PC-3 (cell line): ENCODE measurements around the gene MAML3. TPM values are rescaled to one million over a fixed set of nuclear protein-coding genes. Genes with fewer than 3 reads are reported as not detected.

Source experiments
- ATAC-seq: fragments of 200-7000 bp; cut with Tn5 transposase; 2 replicates; pipeline ENCODE4 v1.9.1; 2020; ENCODE audit warnings: mild to moderate bottlenecking, moderate library complexity
- BruUV-seq: library from RNA; stranded (reverse); fragments of 400-500 nt; replicated peaks from 2 replicates; lab custom pipeline; 2021; lab: Mats Ljungman, UMichigan
- CTCF ChIA-PET: fragments of 300-600 bp; sonication (Branson Sonifier 250); formaldehyde crosslinking; loops from one replicate; lab custom pipeline; 2022; ENCODE audit warnings: antibody characterized with exemption; lab: Charles Lee
- POLR2A ChIA-PET: fragments of 300-600 bp; sonication (Branson Sonifier 250); formaldehyde crosslinking; loops from one replicate; lab custom pipeline; 2022; ENCODE audit warnings: antibody characterized with exemption; ENCODE audit not compliant: unreplicated experiment; lab: Charles Lee
- DNase-seq: peaks from one replicate; pipeline ENCODE4 v3.0.0-alpha.2; 2015
- H2AFZ ChIP-seq: fragments of 300-600 bp; sonication (generic); 2 replicates; pipeline ENCODE4 v1.6.0; 2016; ENCODE audit warnings: antibody characterized with exemption, low read length
- H3F3A ChIP-seq: fragments of 300-600 bp; sonication (generic); one replicate; pipeline ENCODE4 v1.6.0; 2017; ENCODE audit warnings: antibody characterized with exemption, low read length, control low read depth, mild to moderate bottlenecking; ENCODE audit not compliant: unreplicated experiment
- H3K27ac ChIP-seq: fragments of 300-600 bp; sonication (generic); 2 replicates; pipeline ENCODE4 v1.5.1; 2016; ENCODE audit warnings: mild to moderate bottlenecking, low read length
- H3K27me3 ChIP-seq: fragments of 300-600 bp; sonication (generic); 2 replicates; pipeline ENCODE4 v1.6.1; 2016; ENCODE audit warnings: low read length, mixed read lengths
- H3K36me3 ChIP-seq: fragments of 300-600 bp; sonication (generic); 2 replicates; pipeline ENCODE4 v1.6.1; 2016; ENCODE audit warnings: low read depth, mixed run types, low read length, mixed read lengths
- H3K4me1 ChIP-seq: fragments of 300-600 bp; sonication (generic); 2 replicates; pipeline ENCODE4 v1.5.1; 2016; ENCODE audit warnings: low read length; ENCODE audit not compliant: insufficient read depth
- H3K4me2 ChIP-seq: fragments of 300-600 bp; sonication (generic); 2 replicates; pipeline ENCODE4 v1.6.0; 2016; ENCODE audit warnings: low read length
- H3K4me3 ChIP-seq: fragments of 300-600 bp; sonication (generic); 2 replicates; pipeline ENCODE4 v1.5.1; 2016; ENCODE audit warnings: mild to moderate bottlenecking, low read length, mixed read lengths
- H3K79me2 ChIP-seq: fragments of 300-600 bp; sonication (generic); 2 replicates; pipeline ENCODE4 v1.6.1; 2017; ENCODE audit warnings: low read length, mixed read lengths
- H3K9ac ChIP-seq: fragments of 300-600 bp; sonication (generic); 2 replicates; pipeline ENCODE4 v1.6.0; 2016; ENCODE audit warnings: mild to moderate bottlenecking, low read length
- H3K9me2 ChIP-seq: fragments of 300-600 bp; sonication (generic); replicated peaks from 2 replicates; pipeline ENCODE4 v1.6.1; 2016; ENCODE audit warnings: mixed run types, low read length, mixed read lengths
- H3K9me3 ChIP-seq: fragments of 300-600 bp; sonication (generic); 2 replicates; pipeline ENCODE4 v1.6.1; 2016; ENCODE audit warnings: low read length, mixed read lengths
- H4K20me1 ChIP-seq: fragments of 300-600 bp; sonication (generic); 2 replicates; pipeline ENCODE4 v1.6.1; 2016; ENCODE audit warnings: low read length, mixed read lengths
- EZH2 ChIP-seq: fragments of 300-600 bp; sonication (generic); IDR thresholded peaks from one replicate; pipeline ENCODE4 v1.6.1; 2017; ENCODE audit warnings: antibody characterized with exemption, mild to moderate bottlenecking, low read length; ENCODE audit not compliant: unreplicated experiment
- EZH2phosphoT487 ChIP-seq: fragments of 300-600 bp; sonication (generic); IDR thresholded peaks from 2 replicates; pipeline ENCODE4 v1.6.1; 2018; ENCODE audit warnings: mild to moderate bottlenecking, antibody characterized with exemption, low read length, borderline replicate concordance
- intact Hi-C: fragments of 100-400 bp; cut with micrococcal nuclease; formaldehyde crosslinking; loops from 2 replicates; pipeline ENCODE4 v1.9.0; 2023
- total RNA-seq: library from RNA; depleted of rRNA; stranded (reverse); fragments of >200 nt; gene quantifications from 2 replicates; pipeline ENCODE4 v1.2.3, GENCODE V29; 2014
- TF ChIP-seq, protein P1 (sequence below): fragments of 300-600 bp; sonication (generic); conservative IDR thresholded peaks from 2 replicates; pipeline ENCODE4 v1.5.1; 2017; ENCODE audit warnings: antibody characterized with exemption, low read depth, mild to moderate bottlenecking, low read length

The MAML3 gene
- total RNA-seq, 1 experiment from 2014 or later = 4.3 TPM

DNA sequence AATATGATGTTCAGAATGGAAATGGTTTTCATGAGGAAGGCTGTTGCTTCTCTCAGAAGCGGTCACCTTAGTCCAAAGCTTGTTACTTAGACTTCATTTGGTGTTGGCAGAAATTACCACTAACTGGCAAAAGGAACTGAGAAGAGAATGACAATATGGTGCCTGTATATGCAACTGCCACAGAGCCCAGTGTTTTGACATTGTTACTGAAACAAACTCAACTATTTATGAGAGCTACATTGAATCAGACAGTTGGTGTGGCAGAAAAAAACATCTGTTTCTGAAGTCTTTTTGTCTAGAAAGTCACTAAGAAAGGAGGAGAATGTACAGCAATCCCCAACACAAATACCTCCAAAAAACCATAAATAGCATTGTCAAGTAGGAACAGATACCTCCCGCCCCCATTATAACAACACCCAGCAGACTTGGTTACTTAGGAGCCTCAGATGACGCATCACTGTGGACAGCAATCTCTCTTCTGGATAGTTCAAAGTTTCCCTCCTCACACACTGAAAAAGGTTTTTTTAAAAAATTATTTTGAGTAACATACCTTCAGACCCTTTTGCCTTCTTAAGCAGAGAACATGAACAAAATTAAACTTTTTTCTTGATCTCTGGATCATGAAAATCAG is 92.2 kb downstream of the MAML3 start:
- Histone ChIP-seq H4K20me1 (no peaks in the 10 kb centered on the region), H3K9ac (no peak overlapping the region), H3K36me3 (no peaks in the 10 kb centered on the region), H3K9me2 (no peaks in the 10 kb centered on the region), H3K27me3 (no peaks in the 10 kb centered on the region), H3F3A (no peaks in the 10 kb centered on the region), H3K4me1 (peaks cover 9% of the 10 kb centered on the region), H3K9me3 (no peaks in the 10 kb centered on the region), H2AFZ (no peak overlapping the region), H3K4me2 (no peak overlapping the region), H3K27ac (no peak overlapping the region), H3K79me2 (no peaks in the 10 kb centered on the region), H3K4me3 (no peak overlapping the region)
- intact Hi-C loops = no loop called here
- ChIA-PET CTCF (no interaction called here), POLR2A (no interaction called here)
- no TSS peak for BruUV-seq
- no peak for TF ChIP-seq EZH2phosphoT487
- TF ChIP-seq EZH2 = no peak
- TF ChIP-seq, protein P1, sequence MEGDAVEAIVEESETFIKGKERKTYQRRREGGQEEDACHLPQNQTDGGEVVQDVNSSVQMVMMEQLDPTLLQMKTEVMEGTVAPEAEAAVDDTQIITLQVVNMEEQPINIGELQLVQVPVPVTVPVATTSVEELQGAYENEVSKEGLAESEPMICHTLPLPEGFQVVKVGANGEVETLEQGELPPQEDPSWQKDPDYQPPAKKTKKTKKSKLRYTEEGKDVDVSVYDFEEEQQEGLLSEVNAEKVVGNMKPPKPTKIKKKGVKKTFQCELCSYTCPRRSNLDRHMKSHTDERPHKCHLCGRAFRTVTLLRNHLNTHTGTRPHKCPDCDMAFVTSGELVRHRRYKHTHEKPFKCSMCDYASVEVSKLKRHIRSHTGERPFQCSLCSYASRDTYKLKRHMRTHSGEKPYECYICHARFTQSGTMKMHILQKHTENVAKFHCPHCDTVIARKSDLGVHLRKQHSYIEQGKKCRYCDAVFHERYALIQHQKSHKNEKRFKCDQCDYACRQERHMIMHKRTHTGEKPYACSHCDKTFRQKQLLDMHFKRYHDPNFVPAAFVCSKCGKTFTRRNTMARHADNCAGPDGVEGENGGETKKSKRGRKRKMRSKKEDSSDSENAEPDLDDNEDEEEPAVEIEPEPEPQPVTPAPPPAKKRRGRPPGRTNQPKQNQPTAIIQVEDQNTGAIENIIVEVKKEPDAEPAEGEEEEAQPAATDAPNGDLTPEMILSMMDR = no peak
- no peak for ATAC-seq
- no peak for DNase-seq

GRCh38 chr4:140061194-140061593 is 92.8 kb downstream of the MAML3 start:
- ChIA-PET CTCF (interaction anchor here (0.5 kb wide), 1 partner anchor 24 kb away, joined by 8 read pairs; no protein-coding TSS in a partner anchor), POLR2A (no interaction called here)
- Histone ChIP-seq H3K4me3 (no peak overlapping the region), H2AFZ (no peak overlapping the region), H4K20me1 (no peaks in the 10 kb centered on the region), H3K9me2 (no peaks in the 10 kb centered on the region), H3K27ac (no peak overlapping the region), H3K4me2 (no peak overlapping the region), H3F3A (no peaks in the 10 kb centered on the region), H3K9ac (no peak overlapping the region), H3K79me2 (no peaks in the 10 kb centered on the region), H3K4me1 (peaks cover 9% of the 10 kb centered on the region), H3K27me3 (no peaks in the 10 kb centered on the region), H3K9me3 (no peaks in the 10 kb centered on the region), H3K36me3 (no peaks in the 10 kb centered on the region)
- BruUV-seq = no TSS peak
- intact Hi-C loops = no loop called here
- TF ChIP-seq, protein P1 = no peak
- TF ChIP-seq EZH2phosphoT487 (no peak), EZH2 (no peak)
- ATAC-seq (no peak), DNase-seq (no peak)

- H3K9me3 ChIP-seq = no peaks in the 10 kb centered on the region
- H3K36me3 ChIP-seq = no peaks in the 10 kb centered on the region
- no peak; the same call in 1 of the 2 replicates for ATAC-seq
- no peak for DNase-seq
- no peak overlapping the region for H3K9ac ChIP-seq
- intact Hi-C loops = no loop called here
- H3F3A ChIP-seq = no peaks in the 10 kb centered on the region
- peaks cover 9% of the 10 kb centered on the region for H3K4me1 ChIP-seq
- no TSS peak for BruUV-seq
- ChIA-PET POLR2A (no interaction called here), CTCF (no interaction called here)
- H3K4me2 ChIP-seq = 0 out of 2 replicates have a peak overlapping the region, but pooled peaks have one; percentile 34
- no peak overlapping the region for H3K4me3 ChIP-seq
- H2AFZ ChIP-seq = no peak overlapping the region
- no peak overlapping the region for H3K27ac ChIP-seq
- H3K79me2 ChIP-seq = no peaks in the 10 kb centered on the region
- H4K20me1 ChIP-seq = no peaks in the 10 kb centered on the region
- no peaks in the 10 kb centered on the region for H3K9me2 ChIP-seq
- TF ChIP-seq EZH2phosphoT487 = no peak
- TF ChIP-seq, protein P1 = no peak
- H3K27me3 ChIP-seq = no peaks in the 10 kb centered on the region
Measured at GRCh38 chr4:140059159-140059558, 94.8 kb downstream of the MAML3 start.
